Stimulated activated CD4-positive, alpha-beta T cell treated with anti-CD3 and anti-CD28 coated beads, TNF-alpha, amount 100 ng/mL, for 24 hours (primary cell): Measurements from ENCODE around the gene PARVA.

ENCODE experiments used
- DNase-seq, 3 experiments: peaks; one replicate each; pipeline ENCODE4 v3.0.0-alpha.2; 2020; ENCODE audit warnings: low read depth in 3 of 3

The PARVA gene

GRCh38 chr11:12376259-12377081 is 901 bp upstream of the PARVA start:
- DNase-seq, result no peak

- DNase-seq, result no peak
Observed at GRCh38 chr11:12377824-12378593, 638 bp downstream of the PARVA start.

GRCh38 chr11:12380565-12381325 is 3.4 kb downstream of the PARVA start:
- DNase-seq, result no peak

GRCh38 chr11:12381875-12382274 is 4.5 kb downstream of the PARVA start:
- no peak for DNase-seq

GRCh38 chr11:12382451-12382850 is 5.1 kb downstream of the PARVA start:
- DNase-seq, result no peak

GRCh38 chr11:12386309-12386708 is 8.9 kb downstream of the PARVA start:
- DNase-seq, result no peak

GRCh38 chr11:12386745-12387144 is 9.4 kb downstream of the PARVA start:
- no peak for DNase-seq

GRCh38 chr11:12388173-12388572 is 10.8 kb downstream of the PARVA start:
- no peak for DNase-seq

- DNase-seq, result no peak
Observed at GRCh38 chr11:12388939-12389670, 11.7 kb downstream of the PARVA start.

GRCh38 chr11:12389676-12390657 is 12.6 kb downstream of the PARVA start:
- no peak for DNase-seq

- no peak for DNase-seq
Observed at GRCh38 chr11:12390687-12391110, 13.3 kb downstream of the PARVA start.

- no peak for DNase-seq
Observed at GRCh38 chr11:12392672-12393071, 15.3 kb downstream of the PARVA start.

GRCh38 chr11:12393691-12394090 is 16.3 kb downstream of the PARVA start:
- no peak for DNase-seq

GRCh38 chr11:12394601-12395000 is 17.2 kb downstream of the PARVA start:
- no peak for DNase-seq

- DNase-seq, result no peak
Observed at GRCh38 chr11:12395333-12395732, 18.0 kb downstream of the PARVA start.

GRCh38 chr11:12397931-12398334 is 20.6 kb downstream of the PARVA start:
- DNase-seq, result no peak

GRCh38 chr11:12399355-12399754 is 22.0 kb downstream of the PARVA start:
- DNase-seq, result no peak

- no peak for DNase-seq
Observed at GRCh38 chr11:12402025-12402424, 24.7 kb downstream of the PARVA start.

GRCh38 chr11:12402691-12403120 is 25.3 kb downstream of the PARVA start:
- no peak for DNase-seq
